ENCODE measurements around the gene FGFRL1.

DNA sequence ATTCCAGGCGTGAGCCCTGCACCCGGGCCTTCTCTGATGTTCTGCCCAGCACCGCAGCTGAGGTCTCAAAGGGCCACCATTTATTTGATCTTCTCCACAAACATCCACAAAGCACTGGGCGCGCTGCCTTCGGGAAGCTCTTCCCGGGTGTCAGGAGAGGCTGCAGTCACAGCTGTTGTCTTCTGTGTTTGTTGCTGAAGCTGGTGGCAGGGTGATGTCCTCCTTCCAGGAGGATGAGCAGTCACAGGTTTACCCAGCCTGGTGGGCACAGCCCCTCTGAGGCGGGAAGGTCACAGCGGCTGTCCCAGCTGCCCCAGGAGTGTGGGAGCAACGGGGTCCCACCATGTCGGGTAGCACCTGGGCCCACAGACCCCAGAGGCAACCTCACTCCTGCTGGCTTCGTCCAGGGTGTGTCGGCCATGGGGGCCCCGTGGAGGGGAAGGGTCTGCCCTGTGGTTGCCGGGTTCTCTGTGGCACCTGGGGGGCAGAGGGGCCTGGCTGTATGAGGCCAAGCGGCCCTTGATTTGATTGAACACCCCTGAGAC lies 27.6 kb downstream of the FGFRL1 start:
- no peak for TF ChIP-seq POLR2A (IDR thresholded peaks at IDR 0.05; ENCODE audit: low read length)
- no peak for TF ChIP-seq GATA1 (IDR thresholded peaks at IDR 0.05; ENCODE audit: low read depth, low read length)
